Measurements from ENCODE around the gene BAIAP2L2. TPM values are rescaled to one million over a fixed set of nuclear protein-coding genes. Genes with fewer than 3 reads are reported as not detected.

The BAIAP2L2 gene
- total and polyA plus RNA-seq, 2 donors (not counting 1 experiment from before 2014, with no cell fraction given), result 0.16 to 0.83 TPM

GRCh38 chr22:38073150-38074130 lies 37.0 kb downstream of the BAIAP2L2 start:
- H3K27me3 ChIP-seq (ENCODE audit: control insufficient read depth, insufficient read depth, low read length), result no peaks in the 10 kb centered on the region
- H3K9ac ChIP-seq (ENCODE audit: insufficient read depth, low read length), result no peak overlapping the region
- no peaks in the 10 kb centered on the region for H4K20me1 ChIP-seq (ENCODE audit: control insufficient read depth, extremely low read depth, insufficient read depth, low read length)
- peaks cover 5% of the 10 kb centered on the region for H3K4me1 ChIP-seq (ENCODE audit: control insufficient read depth, extremely low read depth, insufficient read depth, low read length)
- no peak overlapping the region for H2AFZ ChIP-seq (ENCODE audit: low read length)
- peaks cover 2% of the 10 kb centered on the region for H3K36me3 ChIP-seq (ENCODE audit: control insufficient read depth, insufficient read depth, low read length)
- H3K79me2 ChIP-seq (ENCODE audit: control insufficient read depth, insufficient read depth, low read length), result no peaks in the 10 kb centered on the region
- H3K27ac ChIP-seq (ENCODE audit: insufficient read depth, low read length), result no peak overlapping the region
- no peaks in the 10 kb centered on the region for H3K9me3 ChIP-seq (ENCODE audit: control insufficient read depth, insufficient read depth, low read depth, low read length)
- H3K4me2 ChIP-seq (ENCODE audit: extremely low read depth, insufficient read depth, low read length), result no peak overlapping the region
- TF ChIP-seq CTCF (conservative IDR thresholded peaks at IDR 0.05 in 1 of 2, IDR thresholded peaks at IDR 0.05 in 1 of 2; ENCODE audit: low read depth in 1 of 2, low read length in 2 of 2), result no peak
- DNase-seq (ENCODE audit: low read depth in 2 of 2), result no peak
- no peak overlapping the region for H3K4me3 ChIP-seq (replicated peaks in 1 of 4; ENCODE audit: control extremely low read depth in 1 of 4, insufficient read depth in 1 of 4, low read depth in 3 of 4, low read length in 4 of 4)

GRCh38 chr22:38072322-38073149 lies 37.9 kb downstream of the BAIAP2L2 start:
- Histone ChIP-seq H3K27ac (ENCODE audit: insufficient read depth, low read length) (no peak overlapping the region), H3K4me1 (ENCODE audit: control insufficient read depth, extremely low read depth, insufficient read depth, low read length) (peaks cover 5% of the 10 kb centered on the region), H3K9me3 (ENCODE audit: control insufficient read depth, insufficient read depth, low read depth, low read length) (no peaks in the 10 kb centered on the region), H3K4me3 (replicated peaks in 1 of 4; ENCODE audit: control extremely low read depth in 1 of 4, insufficient read depth in 1 of 4, low read depth in 3 of 4, low read length in 4 of 4) (no peak overlapping the region), H2AFZ (ENCODE audit: low read length) (no peak overlapping the region), H3K36me3 (ENCODE audit: control insufficient read depth, insufficient read depth, low read length) (peaks cover 2% of the 10 kb centered on the region), H3K9ac (ENCODE audit: insufficient read depth, low read length) (no peak overlapping the region), H3K27me3 (ENCODE audit: control insufficient read depth, insufficient read depth, low read length) (no peaks in the 10 kb centered on the region), H3K4me2 (ENCODE audit: extremely low read depth, insufficient read depth, low read length) (no peak overlapping the region), H3K79me2 (ENCODE audit: control insufficient read depth, insufficient read depth, low read length) (no peaks in the 10 kb centered on the region), H4K20me1 (ENCODE audit: control insufficient read depth, extremely low read depth, insufficient read depth, low read length) (no peaks in the 10 kb centered on the region)
- no peak for DNase-seq (ENCODE audit: low read depth in 2 of 2)
- TF ChIP-seq EZH2 (IDR thresholded peaks at IDR 0.05; ENCODE audit: low read length, missing control alignments), result no peak
- TF ChIP-seq CTCF (conservative IDR thresholded peaks at IDR 0.05 in 1 of 2, IDR thresholded peaks at IDR 0.05 in 1 of 2; ENCODE audit: low read depth in 1 of 2, low read length in 2 of 2), result no peak

Data from fibroblast of lung (primary cell).